GM03348 (cell line): ENCODE data around the gene LPA.
"Not testable (repeated sequence)": the region's sequence is repeated elsewhere in the genome, so short reads cannot be mapped to it uniquely, and the experiment has no call there.

ENCODE experiments used
- DNase-seq: peaks from one replicate; pipeline ENCODE4 v3.0.0; 2012; ENCODE audit warnings: low spot score

The LPA gene

GRCh38 chr6:160661216-160661615, 2.9 kb downstream of the LPA start:
- DNase-seq: no peak

DNA sequence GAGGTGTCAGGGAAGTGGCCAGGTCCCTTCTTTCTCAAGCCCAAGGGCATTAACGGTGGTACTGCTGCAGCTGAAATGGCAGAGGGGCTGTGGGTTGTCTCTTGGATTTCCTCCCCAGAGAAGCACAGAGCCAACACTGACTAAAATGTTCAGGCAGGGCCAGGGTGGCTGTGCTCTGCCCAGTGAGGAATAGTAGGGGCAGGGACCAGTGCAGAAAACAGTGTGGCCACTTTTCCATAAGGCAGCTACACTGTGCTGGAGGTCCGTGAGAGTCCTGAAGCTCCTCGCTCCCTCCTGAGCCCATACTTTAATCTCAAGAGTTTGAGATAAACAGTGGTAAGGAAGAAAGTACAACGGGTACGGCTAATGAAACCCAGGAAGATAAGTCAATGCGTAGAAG, 4.5 kb downstream of the LPA start:
- no peak for DNase-seq

- no peak for DNase-seq
Measured at GRCh38 chr6:160634706-160635105, 29.4 kb downstream of the LPA start.

DNA sequence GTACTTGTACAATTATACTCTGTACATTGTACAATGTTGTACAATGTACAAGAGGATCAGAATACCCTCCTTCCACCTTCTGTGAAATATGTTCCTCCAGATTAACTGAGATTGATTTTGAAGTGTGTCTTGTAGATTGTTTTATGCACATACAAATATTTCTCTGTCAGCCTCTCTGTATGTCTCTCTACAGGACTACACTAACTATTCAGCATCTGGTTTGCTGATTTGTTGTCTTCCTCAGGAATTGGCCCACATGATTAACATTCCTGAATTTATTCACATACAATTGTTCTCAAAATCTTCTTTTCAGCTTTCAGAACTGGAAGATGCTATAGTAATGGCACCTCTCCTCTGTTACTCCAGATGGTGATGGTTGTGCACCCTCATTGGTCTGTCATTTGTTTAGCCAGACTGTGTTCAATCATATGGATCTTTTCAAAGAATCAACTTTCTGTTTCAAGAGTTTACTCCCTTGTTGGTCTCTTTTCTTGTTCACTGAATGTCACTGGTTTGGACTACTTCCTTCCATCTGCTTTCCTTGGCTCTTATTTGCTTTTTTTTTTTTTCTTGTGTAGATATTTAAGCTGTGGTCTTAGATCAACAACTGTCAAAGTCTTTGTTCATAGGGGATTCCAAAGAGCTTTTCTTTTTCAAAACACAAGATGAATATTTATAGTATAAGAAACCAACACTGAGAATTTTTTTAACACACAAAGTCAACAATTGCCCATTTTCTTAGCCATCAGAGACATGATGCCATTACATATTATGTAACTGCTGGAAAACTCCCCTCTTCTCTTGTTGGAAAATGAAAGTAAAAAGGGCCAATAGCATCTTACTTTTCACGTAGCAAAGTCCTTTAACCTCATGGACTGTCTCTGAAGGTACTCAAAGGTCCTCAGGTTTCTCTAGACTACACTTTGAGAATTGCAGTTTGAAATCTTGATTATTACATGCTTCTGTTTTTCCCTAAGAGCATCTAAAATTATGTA, 67.9 kb downstream of the LPA start:
- DNase-seq: no peak

DNA sequence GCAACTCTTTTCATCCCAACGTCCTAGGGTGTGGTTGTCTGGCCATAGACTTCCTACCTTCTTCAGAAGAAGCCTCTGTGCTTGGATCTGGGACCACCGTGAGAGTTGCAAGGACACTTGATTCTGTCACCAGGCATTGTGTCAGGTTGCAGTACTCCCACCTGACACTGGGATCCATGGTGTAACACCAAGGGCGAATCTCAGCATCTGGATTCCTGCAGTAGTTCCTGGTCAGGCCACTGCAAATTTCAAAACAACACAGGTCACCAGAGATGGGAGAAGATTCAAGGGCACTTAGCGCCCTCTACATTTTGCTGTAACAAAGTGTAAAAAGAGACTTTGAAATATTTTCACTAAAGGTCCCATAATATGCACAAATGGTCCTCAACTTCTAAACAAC, 68.8 kb downstream of the LPA start:
- not testable (repeated sequence) for DNase-seq

GRCh38 chr6:160586374-160586773, 77.7 kb downstream of the LPA start:
- no peak for DNase-seq

- no peak for DNase-seq
Measured at GRCh38 chr6:160583794-160584193, 80.3 kb downstream of the LPA start.

GRCh38 chr6:160581406-160581805, 82.7 kb downstream of the LPA start:
- DNase-seq: no peak

DNA sequence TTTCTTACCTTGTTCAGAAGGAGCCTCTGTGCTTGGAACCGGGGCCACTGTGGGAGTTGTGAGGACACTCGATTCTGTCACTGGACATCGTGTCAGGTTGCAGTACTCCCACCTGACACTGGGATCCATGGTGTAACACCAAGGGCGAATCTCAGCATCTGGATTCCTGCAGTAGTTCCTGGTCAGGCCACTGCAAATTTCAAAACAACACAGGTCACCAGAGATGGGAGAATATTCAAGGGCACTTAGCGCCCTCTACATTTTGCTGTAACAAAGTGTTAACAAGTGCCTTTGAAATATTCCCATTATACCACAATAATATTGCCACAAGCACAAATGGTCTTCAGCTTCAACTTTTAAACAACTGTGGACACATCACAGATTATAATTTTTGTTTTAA, 85.6 kb downstream of the LPA start:
- not testable (repeated sequence) for DNase-seq

DNA sequence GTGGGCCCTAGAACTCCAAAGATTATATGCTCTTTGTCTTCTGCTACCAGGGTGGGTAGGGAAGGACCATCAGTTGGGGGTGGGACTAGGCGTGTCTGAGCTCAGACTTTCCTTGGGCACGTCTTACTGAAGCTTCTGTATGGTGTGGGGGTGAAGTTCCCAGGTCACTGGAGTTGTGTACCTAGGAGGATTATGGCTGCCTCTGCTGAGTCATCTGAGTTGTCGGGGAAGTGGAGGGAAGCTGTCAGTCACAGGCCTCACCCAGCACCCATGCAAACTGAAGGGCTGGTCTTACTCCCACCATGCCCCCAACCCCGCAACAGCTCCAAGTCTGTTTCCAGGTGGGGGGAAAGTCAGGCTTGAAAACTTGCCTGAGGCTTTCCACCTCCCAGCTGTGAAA, 90.1 kb downstream of the LPA start:
- no peak for DNase-seq

GRCh38 chr6:160571201-160571600, 92.9 kb downstream of the LPA start:
- DNase-seq: not testable (repeated sequence)

- DNase-seq: no peak
Measured at GRCh38 chr6:160544802-160545201, 119.3 kb downstream of the LPA start.

DNA sequence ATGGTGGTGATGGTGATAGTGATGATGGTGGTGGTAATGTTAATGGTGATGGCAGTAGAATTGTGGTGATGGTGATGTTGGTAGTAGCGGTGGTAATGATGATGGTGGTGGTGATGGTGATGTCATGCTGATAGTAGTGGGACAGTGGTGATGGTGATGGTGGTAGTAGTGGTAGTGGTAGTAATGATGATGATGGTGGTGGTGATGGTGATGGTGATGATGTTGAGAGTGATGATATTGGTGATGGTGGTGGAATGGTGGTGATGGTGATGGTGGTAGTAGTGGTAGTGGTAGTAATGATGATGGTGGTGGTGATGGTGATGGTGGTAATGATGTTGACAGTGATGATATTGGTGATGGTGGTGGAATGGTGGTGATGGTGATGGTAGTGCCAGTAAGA, 128.8 kb downstream of the LPA start:
- DNase-seq: no peak

GRCh38 chr6:160534050-160534696, 129.9 kb downstream of the LPA start:
- peak; percentile 65 for DNase-seq

DNA sequence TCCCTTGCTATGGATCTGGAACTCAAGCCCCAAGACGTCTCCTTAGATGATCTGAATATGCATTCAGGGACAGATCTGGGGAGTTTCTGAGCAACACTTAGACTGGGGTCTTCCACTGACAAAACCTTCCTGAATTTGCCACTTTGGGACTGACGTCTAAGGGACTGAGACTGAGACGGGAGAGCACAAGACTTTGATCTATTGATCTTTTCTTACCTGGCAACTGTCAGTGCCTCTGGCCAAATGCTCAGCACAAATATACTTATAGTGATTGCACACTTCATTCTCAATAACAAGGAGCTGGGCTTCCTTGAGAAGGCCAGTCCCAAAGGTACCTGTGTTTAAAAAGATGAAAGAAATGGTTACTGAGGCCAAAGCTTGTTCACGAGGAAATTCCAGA, 131.8 kb downstream of the LPA start:
- no peak for DNase-seq

DNA sequence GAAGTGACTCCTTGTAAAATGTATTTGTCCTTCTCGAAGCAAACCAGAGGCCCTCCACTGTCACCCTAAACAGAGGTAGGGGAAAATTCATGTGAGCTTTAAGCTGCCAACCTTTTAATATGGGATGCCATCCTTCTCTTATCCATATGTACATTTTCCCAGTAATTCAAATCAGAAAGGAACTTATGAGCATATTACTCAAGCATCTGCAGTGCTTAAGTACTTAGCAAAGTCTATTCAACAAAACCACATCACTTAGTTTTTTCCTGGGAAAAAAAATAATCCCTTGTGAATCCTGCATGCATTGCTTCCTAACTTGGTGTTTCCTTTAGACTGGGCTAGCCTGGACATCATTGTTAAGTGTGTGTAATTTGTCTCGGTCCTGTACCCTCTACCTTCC, 132.2 kb downstream of the LPA start:
- DNase-seq: no peak

- not testable (repeated sequence) for DNase-seq
Measured at GRCh38 chr6:160529524-160529923, 134.6 kb downstream of the LPA start.

GRCh38 chr6:160523223-160523622, 140.9 kb downstream of the LPA start:
- DNase-seq: no peak

DNA sequence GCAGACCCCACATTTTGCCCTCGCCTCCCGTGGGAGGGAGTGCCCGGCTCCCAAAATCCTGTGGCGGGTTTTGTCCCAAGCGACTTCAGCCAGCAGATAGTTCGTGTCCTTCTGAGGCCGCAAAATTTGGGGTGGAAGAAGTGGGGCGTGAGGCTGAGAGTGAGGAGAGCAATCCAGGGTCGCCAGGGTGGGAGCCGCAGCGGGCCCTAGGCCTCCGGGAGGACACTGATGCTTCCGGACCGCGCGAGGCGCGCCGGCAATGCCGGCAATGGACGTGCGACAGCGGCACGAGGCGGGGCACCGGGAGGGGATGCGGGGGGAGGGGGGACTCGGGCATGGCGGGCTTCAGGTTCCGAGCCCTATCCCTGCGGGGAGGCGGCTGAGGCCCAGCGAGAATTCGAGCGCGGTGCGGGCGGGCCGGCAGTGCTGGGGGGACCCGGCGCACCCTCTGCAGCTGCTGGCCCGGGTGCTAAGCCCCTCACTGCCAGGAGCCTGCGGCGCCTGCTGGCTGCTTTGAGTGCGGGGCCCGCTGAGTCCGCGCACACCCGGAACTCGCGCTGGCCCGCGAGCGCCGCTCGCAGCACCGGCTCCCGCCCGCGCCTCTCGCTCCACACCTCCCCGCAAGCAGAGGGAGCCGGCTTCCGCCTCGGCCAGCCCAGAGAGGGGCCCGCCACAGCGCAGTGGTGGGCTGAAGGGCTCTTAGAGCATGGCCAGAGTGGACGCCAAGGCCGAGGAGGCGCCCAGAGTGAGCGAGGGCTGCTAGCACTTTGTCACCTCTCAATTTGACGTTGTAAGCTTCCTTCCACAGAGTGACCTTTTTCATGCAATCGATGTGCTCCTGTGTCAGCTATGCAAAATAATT, 143.8 kb downstream of the LPA start:
- DNase-seq: peak; percentile 92

DNA sequence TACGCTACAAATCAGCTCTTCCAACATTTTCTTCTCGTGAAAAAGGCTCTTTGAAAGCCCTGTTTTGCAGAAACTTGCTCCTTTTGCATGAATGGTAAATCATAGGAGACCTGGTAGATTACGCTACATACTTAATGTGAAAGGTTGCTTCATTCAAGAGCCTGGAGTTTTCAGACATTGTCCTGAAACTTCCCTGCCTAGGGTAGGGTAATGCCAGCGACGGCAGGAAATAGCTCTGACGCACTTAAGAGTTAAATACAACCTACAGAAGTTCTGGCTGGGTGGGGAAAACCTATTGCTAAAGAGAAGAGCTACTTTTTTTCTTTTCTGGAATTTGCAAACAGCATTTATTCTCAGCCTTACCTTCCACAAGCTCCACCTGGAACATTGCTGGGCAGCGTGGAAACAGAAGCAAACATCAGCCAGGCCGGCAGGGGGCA, 144.5 kb downstream of the LPA start:
- DNase-seq: no peak

DNA sequence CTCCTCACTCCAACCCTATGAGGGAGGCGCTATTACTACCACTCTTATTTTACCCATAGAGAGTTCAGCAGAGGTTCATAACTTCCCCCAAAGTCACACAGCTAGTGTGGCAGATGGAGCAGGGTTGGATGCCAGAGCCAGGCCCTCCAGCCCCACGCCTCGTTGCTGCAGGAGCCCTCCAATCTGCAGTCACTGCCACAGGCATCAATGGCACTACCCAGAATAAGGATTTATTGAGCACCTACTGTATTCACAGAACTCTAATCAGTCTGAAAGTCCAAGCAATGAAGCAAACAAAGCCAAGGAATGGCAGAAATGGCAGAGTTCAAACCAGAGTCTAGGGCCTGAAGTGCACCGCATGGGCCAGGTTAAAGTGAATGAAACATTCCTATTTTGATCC, 144.9 kb downstream of the LPA start:
- DNase-seq: no peak

GRCh38 chr6:160513836-160514235, 150.2 kb downstream of the LPA start:
- no peak for DNase-seq
